OCI-LY1 (cell line): Measurements from ENCODE around the gene PCNT.

Experiments used
- H2AFZ ChIP-seq: fragments of 200-600 bp; sonication (generic), shearing (Covaris generic); 2 replicates; pipeline ENCODE4 v1.6.0; 2014; ENCODE audit warnings: antibody characterized with exemption, mild to moderate bottlenecking, low read length
- H3F3A ChIP-seq: fragments of 200-600 bp; sonication (generic), shearing (Covaris generic); 2 replicates; pipeline ENCODE4 v1.6.0; 2014; ENCODE audit warnings: mild to moderate bottlenecking, antibody characterized with exemption, low read length, moderate library complexity; ENCODE audit not compliant: insufficient read depth
- H3K27ac ChIP-seq: fragments of 200-600 bp; sonication (generic); 2 replicates; pipeline ENCODE4 v1.5.1; 2014; ENCODE audit warnings: low read length, mixed run types, mild to moderate bottlenecking, low read depth; ENCODE audit not compliant: poor library complexity, severe bottlenecking
- H3K27me3 ChIP-seq: fragments of 200-600 bp; sonication (generic); 2 replicates; pipeline ENCODE4 v1.6.0; 2014; ENCODE audit warnings: antibody characterized with exemption, mild to moderate bottlenecking, low read length, moderate library complexity; ENCODE audit not compliant: insufficient read depth
- H3K36me3 ChIP-seq: fragments of 200-600 bp; sonication (generic); 2 replicates; pipeline ENCODE4 v1.6.1; 2014; ENCODE audit warnings: mild to moderate bottlenecking, antibody characterized with exemption, low read length, moderate library complexity, mixed read lengths; ENCODE audit not compliant: insufficient read depth
- H3K4me1 ChIP-seq: fragments of 200-600 bp; sonication (generic); 2 replicates; pipeline ENCODE4 v1.5.1; 2014; ENCODE audit warnings: mild to moderate bottlenecking, low read length, moderate library complexity; ENCODE audit not compliant: insufficient read depth, severe bottlenecking
- H3K4me2 ChIP-seq: fragments of 200-600 bp; sonication (generic), shearing (Covaris generic); 2 replicates; pipeline ENCODE4 v1.6.1; 2014; ENCODE audit warnings: low read length
- H3K4me3 ChIP-seq: fragments of 200-600 bp; sonication (generic); 2 replicates; pipeline ENCODE4 v1.5.1; 2014; ENCODE audit warnings: low read length, low read depth, mild to moderate bottlenecking, mixed read lengths; ENCODE audit not compliant: poor library complexity, severe bottlenecking
- H3K79me2 ChIP-seq: fragments of 200-600 bp; shearing (Covaris generic); 2 replicates; pipeline ENCODE4 v1.6.1; 2016; ENCODE audit warnings: mixed run types, low read length, mixed read lengths; ENCODE audit not compliant: insufficient read depth
- H3K9ac ChIP-seq: fragments of 200-600 bp; sonication (generic), shearing (Covaris generic); 2 replicates; pipeline ENCODE4 v1.6.1; 2014; ENCODE audit warnings: mild to moderate bottlenecking, low read length, mixed read lengths
- H3K9me2 ChIP-seq: fragments of 200-600 bp; sonication (generic), shearing (Covaris generic); 2 replicates; pipeline ENCODE4 v1.6.1; 2014; ENCODE audit warnings: low read depth, mild to moderate bottlenecking, low read length, mixed read lengths
- H3K9me3 ChIP-seq: fragments of 200-600 bp; shearing (Covaris generic); 2 replicates; pipeline ENCODE4 v1.6.1; 2014; ENCODE audit warnings: low read length, mixed read lengths
- H4K20me1 ChIP-seq: fragments of 200-600 bp; sonication (generic), shearing (Covaris generic); 2 replicates; pipeline ENCODE4 v1.6.0; 2016; ENCODE audit warnings: mild to moderate bottlenecking, low read length; ENCODE audit not compliant: insufficient read depth
- CTCF ChIP-seq: fragments of 200-600 bp; sonication (generic), shearing (Covaris generic); IDR thresholded peaks from 2 replicates; pipeline ENCODE4 v1.5.1; 2017; ENCODE audit warnings: mild to moderate bottlenecking, antibody characterized with exemption, low read length, moderate library complexity, mixed read lengths
- EZH2 ChIP-seq: fragments of 200-600 bp; sonication (generic), shearing (Covaris generic); IDR thresholded peaks from 2 replicates; pipeline ENCODE4 v1.8.0; 2017; ENCODE audit warnings: borderline replicate concordance, mixed run types, mild to moderate bottlenecking, antibody characterized with exemption, low read length, moderate library complexity, mixed read lengths

PCNT gene

DNA sequence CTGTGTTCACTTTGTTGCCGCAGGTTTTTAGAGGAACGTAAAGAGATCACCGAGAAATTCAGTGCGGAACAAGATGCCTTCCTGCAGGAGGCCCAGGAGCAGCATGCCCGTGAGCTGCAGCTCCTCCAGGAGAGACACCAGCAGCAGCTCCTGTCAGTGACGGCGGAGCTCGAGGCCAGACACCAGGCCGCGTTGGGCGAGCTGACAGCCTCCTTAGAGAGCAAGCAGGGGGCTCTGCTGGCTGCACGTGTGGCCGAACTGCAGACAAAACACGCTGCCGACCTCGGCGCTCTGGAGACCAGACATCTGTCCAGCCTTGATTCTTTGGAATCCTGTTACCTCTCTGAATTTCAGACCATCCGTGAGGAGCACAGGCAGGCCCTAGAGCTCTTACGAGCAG lies 42.6 kb downstream of the PCNT start:
- no peak overlapping the region for H3K4me3 ChIP-seq
- TF ChIP-seq EZH2 (no peak), CTCF (no peak)
- no peaks in the 10 kb centered on the region for H3K9me2 ChIP-seq
- no peaks in the 10 kb centered on the region for H3K9me3 ChIP-seq
- no peak overlapping the region for H3K9ac ChIP-seq
- H3K27me3 ChIP-seq = no peaks in the 10 kb centered on the region
- peaks cover 5% of the 10 kb centered on the region for H3K4me1 ChIP-seq
- no peak overlapping the region for H2AFZ ChIP-seq
- H4K20me1 ChIP-seq = no peaks in the 10 kb centered on the region
- no peak overlapping the region for H3K27ac ChIP-seq
- no peaks in the 10 kb centered on the region for H3F3A ChIP-seq
- H3K36me3 ChIP-seq = peaks cover 71% of the 10 kb centered on the region
- no peaks in the 10 kb centered on the region for H3K79me2 ChIP-seq
- no peak overlapping the region for H3K4me2 ChIP-seq

DNA sequence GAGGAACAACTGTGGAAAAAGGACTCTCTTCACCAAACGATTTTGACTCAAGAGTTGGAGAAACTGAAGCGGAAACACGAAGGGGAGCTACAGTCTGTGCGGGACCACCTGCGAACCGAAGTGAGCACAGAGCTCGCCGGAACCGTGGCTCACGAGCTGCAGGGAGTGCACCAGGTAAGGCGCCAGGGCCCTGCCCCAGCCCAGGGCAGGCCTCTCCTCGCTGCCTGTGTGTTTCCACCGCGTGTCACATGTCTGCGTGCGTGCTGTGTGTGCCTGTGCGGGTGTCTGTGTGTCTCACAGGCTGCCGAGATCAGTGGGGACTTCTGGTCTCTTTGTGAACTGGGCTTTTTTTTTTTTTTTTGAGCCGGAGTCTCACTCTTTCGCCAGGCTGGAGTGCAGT lies 43.0 kb downstream of the PCNT start:
- H3K4me2 ChIP-seq = no peak overlapping the region
- H3K4me3 ChIP-seq = no peak overlapping the region
- H3K4me1 ChIP-seq = peaks cover 5% of the 10 kb centered on the region
- H3K27me3 ChIP-seq = no peaks in the 10 kb centered on the region
- no peaks in the 10 kb centered on the region for H3F3A ChIP-seq
- H3K36me3 ChIP-seq = peaks cover 71% of the 10 kb centered on the region
- TF ChIP-seq CTCF (no peak), EZH2 (no peak)
- no peaks in the 10 kb centered on the region for H3K9me3 ChIP-seq
- no peak overlapping the region for H2AFZ ChIP-seq
- H3K9ac ChIP-seq = no peak overlapping the region
- no peaks in the 10 kb centered on the region for H3K9me2 ChIP-seq
- H3K79me2 ChIP-seq = no peaks in the 10 kb centered on the region
- H3K27ac ChIP-seq = no peak overlapping the region
- no peaks in the 10 kb centered on the region for H4K20me1 ChIP-seq

DNA sequence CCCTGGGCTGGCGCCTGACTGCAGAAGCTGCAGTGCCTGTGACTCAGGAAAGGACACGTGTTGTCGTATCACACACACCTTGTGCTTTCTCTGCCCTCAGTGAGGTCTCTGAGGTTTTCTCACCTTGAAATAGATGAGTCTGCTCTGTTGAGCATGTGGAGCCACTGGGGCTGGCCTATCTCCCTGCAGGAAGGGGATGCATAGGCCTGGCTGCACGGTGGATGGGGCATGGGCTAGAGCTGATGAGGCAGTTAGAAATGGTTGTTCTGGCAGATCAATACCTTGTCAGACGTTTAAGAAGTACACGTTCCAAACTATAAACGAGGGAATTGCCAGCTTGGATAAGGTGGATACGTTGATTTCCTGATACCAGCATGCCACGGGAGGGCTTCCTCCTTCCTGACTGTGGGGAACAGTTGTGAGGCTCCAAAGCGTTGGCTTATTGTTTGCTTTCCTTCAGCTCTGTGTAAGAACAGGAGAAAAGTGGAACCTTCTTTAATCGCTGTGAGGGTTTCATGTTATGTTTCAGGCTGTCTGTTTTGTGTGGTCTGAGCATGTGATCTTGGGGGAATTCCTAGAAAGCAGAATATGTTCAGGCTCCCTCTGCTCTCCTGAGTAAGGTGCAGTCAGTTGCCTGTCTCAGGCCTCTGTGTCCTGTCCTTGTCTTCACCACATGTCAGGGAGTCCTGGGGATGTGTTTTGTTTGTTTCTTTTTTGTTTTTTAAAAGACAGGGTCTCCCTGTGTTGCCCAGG lies 44.8 kb downstream of the PCNT start:
- Histone ChIP-seq H3K79me2 (no peaks in the 10 kb centered on the region), H3K36me3 (peaks cover 66% of the 10 kb centered on the region), H3K27ac (no peak overlapping the region), H3F3A (no peaks in the 10 kb centered on the region), H3K4me1 (peaks cover 5% of the 10 kb centered on the region), H2AFZ (no peak overlapping the region), H3K4me2 (no peak overlapping the region), H3K9me2 (no peaks in the 10 kb centered on the region), H3K9ac (no peak overlapping the region), H3K9me3 (no peaks in the 10 kb centered on the region), H3K27me3 (no peaks in the 10 kb centered on the region), H3K4me3 (no peak overlapping the region), H4K20me1 (no peaks in the 10 kb centered on the region)
- TF ChIP-seq EZH2 = no peak
- no peak for TF ChIP-seq CTCF
